ENCODE data around the gene RPL23.
A peak's percentile ranks its signal among the peaks of the same experiment; 100 is the strongest.

The RPL23 gene

DNA sequence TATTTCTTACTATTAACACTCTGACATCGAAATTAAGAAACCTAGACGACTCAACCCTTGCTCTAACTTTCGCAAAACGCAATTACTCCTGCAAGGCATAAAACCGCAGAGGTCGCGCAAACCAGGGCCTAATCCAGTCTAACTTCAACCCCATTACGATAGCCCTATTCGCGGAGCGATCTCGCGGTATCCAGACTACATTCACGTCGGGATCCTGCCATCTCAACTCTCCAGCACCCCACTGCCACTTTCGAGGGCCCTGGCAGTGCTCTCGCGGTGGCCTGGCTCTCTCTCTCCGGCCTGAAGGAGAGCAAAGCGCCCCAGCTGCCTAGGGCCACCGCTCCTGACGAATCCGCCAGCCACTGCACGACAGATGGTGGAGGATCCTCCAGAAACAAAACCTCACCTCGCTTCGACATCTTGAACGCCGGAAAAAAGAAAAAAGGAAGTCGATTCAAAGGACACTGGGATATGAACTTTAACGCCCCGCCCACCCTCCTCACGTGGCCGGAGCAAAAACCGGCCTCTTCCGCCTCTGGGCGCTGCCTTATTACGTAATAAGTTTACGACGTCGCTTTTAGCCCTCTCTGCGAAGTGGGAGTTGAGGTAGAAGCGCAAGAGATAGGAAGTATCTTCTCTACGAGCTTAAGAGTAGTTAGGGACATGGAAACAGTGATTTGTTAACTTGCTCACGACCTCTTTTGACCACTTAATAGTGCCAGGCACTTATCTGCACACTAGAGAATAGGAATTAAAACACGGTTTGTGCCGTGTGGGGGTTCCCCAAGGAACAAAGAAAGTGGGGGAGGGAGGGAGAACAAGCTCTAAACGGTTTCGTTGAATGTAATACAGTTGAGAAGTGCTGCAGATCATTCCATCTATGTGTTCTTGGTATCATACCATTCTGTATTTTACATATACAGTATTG lies at the start of gene RPL23:
RPL23 (minus strand) TSS at position 430 of the 928 bp plus-strand sequence; CDS start at position 419, 11 bp downstream.
- DNase-seq = peak; percentile 82 to 85

DNA sequence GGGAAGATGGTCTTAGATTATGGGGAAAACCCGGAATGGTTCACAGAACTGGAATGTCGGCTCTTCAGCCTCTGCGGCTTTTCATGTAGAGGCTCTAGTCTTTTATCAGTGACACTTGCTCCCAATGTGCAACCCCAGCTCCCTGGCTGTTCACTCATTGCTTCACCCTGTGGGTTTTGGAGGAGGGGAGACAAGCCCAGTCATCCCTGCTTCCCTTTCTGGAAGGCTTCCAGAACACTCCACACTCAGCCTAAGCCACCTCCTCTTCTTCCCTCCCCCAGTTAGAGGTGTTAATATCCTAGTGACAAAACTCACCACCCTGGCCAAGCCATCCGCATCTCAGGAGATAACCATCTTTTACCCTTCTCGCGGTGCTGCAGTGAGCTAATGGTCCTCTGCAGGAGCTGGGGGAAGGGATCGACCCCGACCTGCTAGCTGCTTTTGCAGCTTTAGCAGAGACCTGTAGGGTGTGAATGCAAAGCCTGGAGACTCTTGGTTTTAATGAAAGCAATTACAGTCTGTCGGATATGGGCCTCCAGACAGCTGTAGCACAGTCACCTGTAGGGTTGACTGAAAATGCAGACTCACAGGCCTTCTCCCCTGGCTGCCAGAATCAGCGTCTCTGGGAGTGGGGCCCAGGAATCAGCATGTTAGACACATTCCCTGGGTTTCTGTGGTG lies 47.6 kb upstream of the RPL23 start:
- DNase-seq = no peak

DNA sequence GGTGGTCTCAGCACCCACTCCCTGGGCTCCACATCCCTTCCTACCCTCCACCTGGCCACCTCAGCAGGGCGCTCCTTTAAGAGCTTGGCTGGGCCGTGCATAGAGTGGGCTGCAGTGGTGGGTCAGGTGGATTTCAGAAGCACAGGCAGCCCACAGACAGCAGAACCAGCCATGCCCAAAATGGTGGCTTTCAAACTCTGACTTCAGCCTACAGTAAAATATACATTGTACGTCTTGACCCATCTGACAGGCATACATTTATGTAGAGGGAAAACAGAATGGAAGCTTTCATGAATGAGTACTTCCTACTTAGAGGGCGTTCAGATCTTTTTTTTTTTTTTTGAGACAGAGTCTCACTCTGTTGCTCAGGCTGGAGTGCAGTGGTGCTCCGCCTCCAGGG lies 45.9 kb upstream of the RPL23 start:
- DNase-seq = no peak

DNA sequence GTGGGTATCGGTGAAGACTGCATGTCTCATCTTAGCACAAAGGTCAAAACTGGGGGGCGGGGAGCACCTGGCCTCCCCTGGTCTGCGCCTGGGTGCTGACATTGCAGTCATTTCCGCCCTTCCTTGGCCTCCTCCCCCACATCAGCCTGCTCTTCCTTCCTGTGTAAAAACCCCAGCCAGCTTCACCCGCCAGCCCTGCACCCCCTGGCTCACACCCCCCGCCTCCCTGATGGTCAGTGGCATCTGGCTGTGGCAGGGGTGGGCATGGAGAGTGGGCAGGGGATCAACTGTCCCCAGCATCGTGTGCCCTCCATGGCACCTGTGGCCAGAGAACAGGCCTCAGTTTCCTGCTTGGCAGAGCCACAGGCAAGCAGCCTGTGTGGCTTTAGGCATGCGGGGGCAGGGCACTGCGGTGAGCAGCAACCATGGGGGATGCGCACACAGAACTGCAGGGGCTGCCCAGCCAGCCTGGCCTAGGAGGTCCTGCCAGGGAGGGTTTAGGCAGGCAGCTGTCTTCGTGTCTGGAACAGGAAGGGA lies 45.4 kb upstream of the RPL23 start:
- DNase-seq = peak; percentile 73 to 79

DNA sequence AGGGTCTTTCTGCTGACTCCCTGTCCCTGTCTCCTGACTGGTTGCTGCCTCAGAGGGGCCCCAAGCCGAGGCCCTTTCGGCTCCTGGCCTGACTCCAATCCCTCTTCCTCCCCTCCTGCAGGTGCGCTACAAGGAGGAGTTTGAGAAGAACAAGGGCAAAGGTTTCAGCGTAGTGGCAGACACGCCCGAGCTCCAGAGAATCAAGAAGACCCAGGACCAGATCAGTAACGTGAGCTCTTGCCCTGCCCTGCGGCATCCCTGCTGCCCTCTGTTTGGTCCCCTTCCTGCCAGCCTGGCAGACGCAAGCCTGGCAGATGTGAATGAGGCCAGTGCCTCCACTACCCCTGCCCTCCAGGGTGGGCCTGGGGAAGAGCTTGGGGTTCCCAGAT lies 44.8 kb upstream of the RPL23 start:
- DNase-seq = peak in 1 of 2 donors; percentile 21

DNA sequence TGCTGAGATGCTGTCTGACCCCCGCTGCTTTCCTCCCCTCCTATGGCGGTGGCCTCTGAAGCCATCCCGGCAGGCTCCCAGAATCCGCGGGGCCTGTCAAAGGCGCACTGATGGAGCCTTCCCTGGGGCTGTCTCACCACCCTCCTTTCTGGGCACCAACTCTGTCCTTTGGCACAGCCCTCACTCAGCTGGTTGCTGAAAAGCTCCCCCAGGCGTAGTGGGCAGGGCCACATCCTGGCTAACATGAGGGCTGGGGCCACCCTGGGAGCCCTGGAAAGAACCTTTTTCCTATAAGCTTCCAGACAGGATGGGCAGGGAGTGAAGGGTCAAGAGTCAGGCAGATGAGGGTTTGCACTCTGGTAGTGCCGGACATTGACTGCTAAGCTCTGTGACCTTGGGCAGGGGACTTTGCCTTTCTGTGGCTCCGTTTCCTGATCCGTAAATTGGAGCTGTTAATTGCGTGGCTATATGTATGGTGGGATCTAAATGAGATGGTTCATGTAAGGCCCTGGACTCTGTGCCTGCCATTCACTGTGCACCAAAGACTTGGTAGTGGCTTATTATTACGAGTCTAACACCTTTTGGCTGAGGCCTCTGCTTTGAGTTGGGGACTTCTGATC lies 44.3 kb upstream of the RPL23 start:
- no peak for DNase-seq

GRCh38 chr17:38897176-38897575 lies 43.7 kb upstream of the RPL23 start:
- DNase-seq = no peak

DNA sequence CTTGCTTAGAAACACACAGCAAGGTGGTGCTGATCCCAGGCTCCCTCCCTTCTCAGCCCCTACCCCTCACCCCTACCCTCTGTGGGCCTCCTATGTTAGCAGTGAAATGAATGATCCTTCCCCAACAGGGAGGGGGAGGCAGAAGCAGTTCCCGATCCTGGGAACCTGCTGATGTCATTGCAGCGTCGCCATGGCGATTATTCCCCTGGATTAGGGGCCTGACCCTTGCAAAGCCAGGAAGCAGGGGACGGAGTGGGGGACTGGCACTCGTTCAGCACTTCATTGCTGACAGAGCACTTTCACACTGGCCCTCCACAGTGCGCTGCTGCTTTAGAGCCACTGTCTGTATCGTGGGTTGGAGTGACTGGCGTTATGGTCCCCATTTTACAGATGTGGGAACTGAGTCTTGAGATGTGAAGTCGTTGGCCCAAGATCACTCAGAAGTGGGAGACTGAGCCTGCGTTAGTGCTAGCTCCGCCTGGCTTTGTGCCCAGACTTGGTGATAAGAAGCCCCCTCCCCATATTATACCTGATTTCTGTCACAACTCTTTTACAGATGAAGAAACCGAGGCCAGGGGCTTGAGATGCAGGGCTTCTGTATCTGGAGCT lies 42.9 kb upstream of the RPL23 start:
- DNase-seq = no peak

- no peak for DNase-seq
These were observed 40.8 kb upstream of the RPL23 start for GRCh38 chr17:38894276-38894675.

- no peak for DNase-seq
These were observed 40.1 kb upstream of the RPL23 start for GRCh38 chr17:38893607-38894006.

DNA sequence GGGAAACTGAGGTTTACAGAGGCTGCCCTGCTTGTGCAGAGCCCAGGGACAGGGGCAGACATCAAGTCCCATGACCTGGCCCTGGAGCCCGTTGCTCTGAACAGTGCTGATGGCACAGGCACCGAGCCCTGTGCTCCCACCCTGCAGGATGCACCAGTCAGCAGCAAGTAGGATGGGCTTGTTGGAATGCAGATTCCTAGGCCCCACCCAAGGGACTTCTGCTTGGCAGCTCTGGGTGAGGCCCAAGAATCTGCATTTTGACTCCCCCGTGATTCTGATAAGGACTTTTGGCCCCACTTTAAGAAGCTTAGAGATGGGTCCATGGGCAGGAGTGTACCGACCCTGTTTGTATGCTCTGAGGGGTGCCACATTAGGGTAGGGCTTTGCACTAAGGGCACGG lies 39.6 kb upstream of the RPL23 start:
- no peak for DNase-seq

DNA sequence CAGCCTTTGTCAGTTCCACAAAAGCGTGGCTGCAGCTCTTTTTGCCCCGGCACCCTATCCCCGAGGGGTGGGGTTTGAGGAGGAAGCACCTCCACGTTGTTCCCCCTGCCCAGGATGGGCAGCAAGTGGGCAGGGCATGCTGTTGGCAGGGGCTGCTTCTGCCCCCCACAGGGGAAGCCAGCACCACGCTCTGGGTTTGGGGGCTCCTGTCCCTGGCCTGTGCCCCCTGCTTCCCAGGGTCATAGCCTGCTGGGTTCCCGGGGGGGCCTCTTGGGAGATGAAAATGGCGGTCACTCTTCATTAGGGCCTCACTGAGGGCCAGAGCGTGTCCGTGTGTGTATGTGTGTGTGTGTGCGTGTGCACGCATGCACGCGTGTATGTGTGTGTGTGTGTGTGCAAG lies 39.1 kb upstream of the RPL23 start:
- DNase-seq = no peak

DNA sequence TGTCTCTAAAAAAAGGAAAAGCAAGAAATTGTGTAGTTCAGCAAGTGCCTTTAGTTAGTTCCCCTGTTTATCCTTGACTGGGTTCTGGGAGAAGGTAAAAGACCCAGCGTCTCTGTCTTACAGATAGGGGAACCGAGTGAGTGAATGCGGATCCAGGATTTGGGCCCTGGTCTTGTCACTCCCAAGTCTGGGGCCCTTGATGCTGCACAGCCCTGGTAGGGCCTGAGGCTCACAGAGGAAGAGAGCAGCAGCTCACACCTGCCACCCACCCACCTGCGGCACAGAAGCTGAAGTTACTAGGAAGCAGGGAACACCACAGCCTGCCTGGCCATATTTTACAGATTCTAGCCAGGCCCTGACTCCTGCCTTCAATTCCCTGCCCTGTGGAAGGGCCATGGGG lies 38.6 kb upstream of the RPL23 start:
- no peak for DNase-seq

DNA sequence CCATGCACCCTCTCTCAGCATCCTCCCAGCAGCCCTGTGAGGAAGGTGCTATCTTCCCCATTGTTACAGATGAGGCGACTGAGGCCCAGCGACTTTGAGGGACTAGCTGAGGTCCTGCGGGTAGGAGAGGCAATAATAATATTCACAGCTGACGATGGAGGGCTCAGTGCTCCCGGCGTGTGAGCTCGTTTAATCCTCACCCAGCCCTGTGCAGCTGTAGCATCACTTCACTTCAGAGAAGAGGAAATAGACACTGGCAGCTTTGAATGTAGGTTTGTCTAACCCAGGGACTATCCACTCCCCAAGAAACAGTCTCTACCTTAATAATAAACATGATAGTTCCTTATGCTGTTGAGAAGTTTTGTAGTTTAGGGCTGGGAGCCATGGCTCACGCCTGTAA lies 37.9 kb upstream of the RPL23 start:
- no peak for DNase-seq

DNA sequence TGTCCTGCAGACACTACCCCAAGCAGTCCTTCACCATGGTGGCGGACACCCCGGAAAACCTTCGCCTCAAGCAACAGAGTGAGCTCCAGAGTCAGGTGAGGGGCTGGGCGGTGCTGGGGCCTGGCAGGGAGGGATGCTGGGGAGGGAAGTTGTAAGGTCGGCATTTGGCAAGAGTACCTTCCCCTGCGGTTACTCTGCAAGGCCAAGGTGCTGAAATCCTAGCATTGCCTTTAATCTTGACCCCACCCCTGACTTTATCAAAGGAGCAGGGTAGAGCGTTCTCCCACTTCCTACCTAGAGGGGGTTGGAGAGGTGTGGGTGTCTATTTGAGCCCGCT lies 36.9 kb upstream of the RPL23 start:
- no peak for DNase-seq

DNA sequence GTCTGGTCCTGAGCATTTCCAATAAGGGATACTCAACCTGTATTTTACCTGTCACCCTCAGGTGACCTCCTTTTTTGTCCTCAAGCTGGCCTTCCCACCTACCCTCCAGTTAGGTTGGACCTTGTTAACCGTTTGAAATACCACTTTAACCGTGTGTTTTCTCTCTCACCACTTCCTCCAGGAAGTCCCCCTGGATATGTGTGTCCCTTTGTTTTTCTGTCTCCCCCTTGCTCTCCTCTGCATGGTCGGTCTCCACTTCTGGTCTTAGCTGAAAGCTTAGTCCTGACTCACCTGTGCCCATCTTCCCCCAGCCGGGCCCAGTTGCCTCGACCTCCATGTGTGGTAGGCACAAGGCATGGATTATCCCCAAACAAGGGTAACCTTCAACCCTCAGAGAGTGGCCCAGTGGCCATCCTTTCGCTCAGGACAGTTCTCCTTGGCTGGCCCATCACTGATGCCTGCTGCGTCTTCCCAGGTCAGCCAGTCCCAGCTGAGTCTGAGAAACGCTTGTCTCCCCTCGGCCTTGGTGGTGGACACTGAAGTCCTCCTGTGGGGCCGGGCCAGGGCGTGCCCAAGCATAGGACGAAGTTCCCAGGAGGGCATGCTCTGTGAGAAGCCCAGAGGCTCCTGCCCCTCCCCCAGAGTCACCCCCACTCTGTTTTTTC lies 36.4 kb upstream of the RPL23 start:
- DNase-seq = no peak

GRCh38 chr17:38888842-38889241 lies 35.3 kb upstream of the RPL23 start:
- no peak for DNase-seq

DNA sequence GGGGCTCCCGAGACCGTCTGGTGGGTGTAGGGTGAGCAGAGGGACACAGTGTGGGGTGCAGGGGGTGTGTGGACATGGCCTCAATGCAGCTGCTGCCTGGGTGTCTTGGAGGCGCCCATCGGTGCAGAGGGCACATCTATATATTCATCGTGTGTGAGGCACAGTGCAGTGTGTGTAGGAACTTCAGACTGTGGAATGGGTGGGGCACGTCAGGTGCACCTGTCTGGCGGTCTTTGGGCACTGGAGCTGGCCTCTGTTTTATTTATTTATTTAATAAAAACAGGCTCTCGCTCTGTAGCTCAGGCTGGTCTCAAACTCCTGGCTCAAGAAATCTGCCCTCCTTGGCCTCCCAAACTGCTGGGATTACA lies 33.1 kb upstream of the RPL23 start:
- no peak for DNase-seq

DNA sequence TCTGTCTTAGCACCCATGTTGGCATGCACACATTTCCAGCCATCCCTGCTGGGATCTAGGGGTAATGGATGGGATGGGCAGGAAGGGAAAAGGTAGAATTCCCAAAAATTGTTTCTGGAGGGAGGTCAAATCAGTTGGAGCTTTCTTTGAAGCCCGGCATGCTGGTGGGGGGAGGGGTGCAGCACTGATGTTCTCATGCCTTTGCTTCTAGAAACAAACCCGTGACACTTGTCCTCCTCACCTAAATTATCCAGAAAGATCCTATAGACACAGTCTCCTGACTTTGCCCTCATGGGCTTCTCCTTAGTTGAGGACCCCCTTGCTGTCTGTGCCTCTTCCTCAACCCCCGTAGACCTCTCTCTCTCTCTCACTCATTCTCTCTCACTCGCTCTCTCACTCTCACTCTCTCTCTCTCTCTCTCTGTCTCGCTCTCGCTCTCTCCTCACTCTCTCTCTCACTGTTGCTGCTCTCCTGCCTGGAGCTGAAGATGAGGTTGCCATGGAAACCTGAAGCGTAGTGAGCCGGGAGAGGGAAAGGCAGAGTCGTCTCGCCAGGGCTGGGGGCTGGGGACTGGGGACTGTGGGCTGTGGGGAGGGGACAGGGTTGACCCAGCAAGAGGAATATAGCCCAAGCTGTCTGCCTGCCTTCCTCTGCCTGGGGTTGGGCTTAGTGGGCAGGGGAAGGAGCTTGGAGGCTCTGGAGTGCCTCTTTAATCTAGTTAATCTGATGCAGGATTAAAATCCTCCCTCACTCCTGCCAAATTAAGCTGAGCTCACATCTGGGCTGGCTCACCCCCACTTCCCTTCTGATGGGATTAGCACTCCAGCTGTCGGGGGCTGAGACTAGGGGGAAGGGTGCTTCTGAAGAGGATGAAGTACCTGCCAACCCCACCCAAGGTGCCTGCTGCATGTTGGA lies 32.5 kb upstream of the RPL23 start:
- DNase-seq = no peak

- DNase-seq = no peak
These were observed 31.7 kb upstream of the RPL23 start for GRCh38 chr17:38885044-38885727.
